Smooth muscle cell (in vitro differentiated cells): ENCODE results near the gene PRKCD. TPM values are rescaled to one million over a fixed set of nuclear protein-coding genes. Genes with fewer than 3 reads are reported as not detected.

ENCODE experiments used
- DNase-seq: peaks from one replicate; lab custom pipeline; 2025; ENCODE audit not compliant: unreplicated experiment; lab: John Stamatoyannopoulos, UW
- H2AFZ ChIP-seq: fragments of 200-600 bp; sonication (generic); 2 replicates; pipeline ENCODE4 v1.6.0; 2016; ENCODE audit warnings: antibody characterized with exemption, low read depth, mild to moderate bottlenecking
- H3F3A ChIP-seq: fragments of 200-600 bp; sonication (generic); 2 replicates; pipeline ENCODE4 v1.6.0; 2017; ENCODE audit warnings: antibody characterized with exemption, low read depth
- H3K27ac ChIP-seq: fragments of 200-600 bp; sonication (generic); 2 replicates; pipeline ENCODE4 v1.5.1; 2016; ENCODE audit warnings: low read depth, mild to moderate bottlenecking
- H3K27me3 ChIP-seq: fragments of 200-600 bp; sonication (generic); 2 replicates; pipeline ENCODE4 v1.6.1; 2016; ENCODE audit warnings: low read depth, mild to moderate bottlenecking
- H3K36me3 ChIP-seq: fragments of 200-600 bp; sonication (generic); 2 replicates; pipeline ENCODE4 v1.5.1; 2016; ENCODE audit warnings: low read depth
- H3K4me1 ChIP-seq: fragments of 200-600 bp; sonication (generic); 2 replicates; pipeline ENCODE4 v1.5.1; 2016; ENCODE audit warnings: low read depth
- H3K4me2 ChIP-seq: fragments of 200-600 bp; sonication (generic); 2 replicates; pipeline ENCODE4 v1.6.0; 2016; ENCODE audit warnings: mild to moderate bottlenecking
- H3K4me3 ChIP-seq: fragments of 200-600 bp; sonication (generic); 2 replicates; pipeline ENCODE4 v1.5.1; 2016; ENCODE audit warnings: mild to moderate bottlenecking
- H3K79me2 ChIP-seq: fragments of 200-600 bp; sonication (generic); 2 replicates; pipeline ENCODE4 v1.6.0; 2016; ENCODE audit warnings: low read depth, mild to moderate bottlenecking
- H3K9ac ChIP-seq: fragments of 200-600 bp; sonication (generic); 2 replicates; pipeline ENCODE4 v1.6.0; 2016; ENCODE audit warnings: low read depth
- H3K9me3 ChIP-seq: fragments of 200-600 bp; sonication (generic); replicated peaks from 2 replicates; pipeline ENCODE4 v1.5.1; 2016; ENCODE audit warnings: low read depth
- H4K20me1 ChIP-seq: fragments of 200-600 bp; sonication (generic); 2 replicates; pipeline ENCODE4 v1.6.0; 2016; ENCODE audit warnings: low read depth
- CTCF ChIP-seq: fragments of 200-600 bp; sonication (generic); IDR thresholded peaks from 2 replicates; pipeline ENCODE4 v1.5.1; 2017; ENCODE audit warnings: borderline replicate concordance, mild to moderate bottlenecking, antibody characterized with exemption; ENCODE audit not compliant: insufficient read depth, poor library complexity, severe bottlenecking
- WGBS: methylation state at CpG from one replicate; pipeline ENCODE4 v1.1.7; 2016; ENCODE audit warnings: low lambda C conversion rate; 5-methylcytosine and 5-hydroxymethylcytosine counted together
- polyA plus RNA-seq: library from polyadenylated mRNA; unstranded; fragments of >200 nt; fragmentation: Nextera tagmentation; extraction: Ambion mirVana; gene quantifications from 2 replicates; pipeline ENCODE4 v1.2.1, GENCODE V29; 2016
- total RNA-seq: library from RNA; depleted of rRNA; stranded (reverse); fragments of >200 nt; gene quantifications from 2 replicates; pipeline ENCODE4 v1.2.3, GENCODE V29; 2014

PRKCD gene
- total and polyA plus RNA-seq, 2 experiments from 2014 or later: 6.1 to 22.5 TPM

- H3K36me3 ChIP-seq: peaks cover 6% of the 10 kb centered on the region
- WGBS: 4% methylated on average over 5 of the region's 5 CpGs
- no peak overlapping the region for H3K27ac ChIP-seq
Measured at GRCh38 chr3:53114011-53114400, 47.0 kb upstream of the PRKCD start.

GRCh38 chr3:53114412-53115074 is 46.5 kb upstream of the PRKCD start:
- H3K79me2 ChIP-seq: no peaks in the 10 kb centered on the region
- H3K27me3 ChIP-seq: no peaks in the 10 kb centered on the region
- no peaks in the 10 kb centered on the region for H3F3A ChIP-seq
- no peak overlapping the region for H3K9ac ChIP-seq
- no peak for TF ChIP-seq CTCF
- no peak overlapping the region for H3K27ac ChIP-seq
- no peak for DNase-seq
- no peak overlapping the region for H3K4me2 ChIP-seq
- peaks cover 6% of the 10 kb centered on the region for H3K36me3 ChIP-seq
- H3K9me3 ChIP-seq: no peaks in the 10 kb centered on the region
- no peak overlapping the region for H2AFZ ChIP-seq
- no peak overlapping the region for H3K4me3 ChIP-seq
- H3K4me1 ChIP-seq: no peaks in the 10 kb centered on the region
- WGBS: 82% methylated on average over 5 of the region's 5 CpGs
- peaks cover 5% of the 10 kb centered on the region for H4K20me1 ChIP-seq

More at GRCh38 chr3:53114011-53114400, 47.0 kb upstream of the PRKCD start:
- no peaks in the 10 kb centered on the region for H3F3A ChIP-seq
- no peak overlapping the region for H3K9ac ChIP-seq
- H3K4me2 ChIP-seq: no peak overlapping the region
- H3K27me3 ChIP-seq: no peaks in the 10 kb centered on the region
- H2AFZ ChIP-seq: no peak overlapping the region
- no peaks in the 10 kb centered on the region for H3K9me3 ChIP-seq
- peak; percentile 35 for DNase-seq
- H3K4me1 ChIP-seq: no peaks in the 10 kb centered on the region
- H3K4me3 ChIP-seq: no peak overlapping the region
- peak; percentile 90 for TF ChIP-seq CTCF
- H3K79me2 ChIP-seq: no peaks in the 10 kb centered on the region
- peaks cover 5% of the 10 kb centered on the region for H4K20me1 ChIP-seq

GRCh38 chr3:53116956-53117355 is 44.1 kb upstream of the PRKCD start:
- Histone ChIP-seq H2AFZ (no peak overlapping the region), H3K9ac (no peak overlapping the region), H3F3A (no peaks in the 10 kb centered on the region), H3K36me3 (peaks cover 12% of the 10 kb centered on the region), H3K4me2 (no peak overlapping the region), H3K4me3 (no peak overlapping the region), H3K79me2 (no peaks in the 10 kb centered on the region), H3K27ac (no peak overlapping the region), H3K9me3 (no peaks in the 10 kb centered on the region), H3K4me1 (no peaks in the 10 kb centered on the region), H3K27me3 (no peaks in the 10 kb centered on the region), H4K20me1 (peaks cover 5% of the 10 kb centered on the region)
- TF ChIP-seq CTCF: no peak
- WGBS: 100% methylated on average over 1 of the region's 1 CpG
- no peak for DNase-seq

- Histone ChIP-seq H3K27ac (no peak overlapping the region), H2AFZ (no peak overlapping the region), H3K4me2 (no peak overlapping the region), H3K36me3 (peaks cover 23% of the 10 kb centered on the region), H3K4me3 (no peak overlapping the region), H3K9ac (no peak overlapping the region), H4K20me1 (no peaks in the 10 kb centered on the region), H3K27me3 (no peaks in the 10 kb centered on the region), H3K4me1 (no peaks in the 10 kb centered on the region), H3F3A (no peaks in the 10 kb centered on the region), H3K79me2 (no peaks in the 10 kb centered on the region), H3K9me3 (no peaks in the 10 kb centered on the region)
- no peak for DNase-seq
- WGBS: 98% methylated on average over 5 of the region's 5 CpGs
- TF ChIP-seq CTCF: no peak
Measured at GRCh38 chr3:53120336-53120735, 40.7 kb upstream of the PRKCD start.
